ENCODE measurements around the gene TIMM44. TPM values are rescaled to one million over a fixed set of nuclear protein-coding genes. Genes with fewer than 3 reads are reported as not detected.
A peak's percentile ranks its signal among the peaks of the same experiment; 100 is the strongest.

Gene TIMM44
- total and polyA plus RNA-seq, 8 donors, result 19.8 to 83.1 (median 27.0) TPM

DNA sequence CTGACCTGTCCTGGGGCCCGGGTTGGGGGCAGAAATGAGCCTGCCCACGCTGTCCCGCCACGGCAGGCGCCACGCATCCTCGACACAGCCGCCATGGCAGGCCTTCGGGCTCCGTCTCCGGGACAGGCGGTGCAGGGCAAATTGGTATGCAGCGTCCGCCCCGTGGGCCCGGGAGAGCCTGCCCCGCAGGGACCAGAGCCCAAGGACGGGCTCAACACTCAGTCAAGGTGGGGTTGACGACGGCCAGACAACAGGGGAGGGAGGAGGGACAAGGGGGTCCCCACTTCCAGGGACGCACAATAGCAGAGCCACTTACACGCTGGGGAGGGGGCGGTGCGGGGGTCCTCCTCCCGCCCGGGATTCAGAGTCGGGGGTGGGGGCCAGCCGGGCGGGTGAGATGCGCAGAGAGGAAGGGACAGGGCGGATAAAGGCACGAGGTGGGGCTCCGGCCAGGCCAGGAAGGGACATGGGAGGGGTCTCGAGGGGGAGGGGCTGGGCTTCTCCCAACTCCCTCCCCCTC, 18.8 kb downstream of the TIMM44 start:
- no peak for ATAC-seq
- H3K27ac ChIP-seq, result no peak overlapping the region
- peaks cover 6 to 21% (median 9%) of the 10 kb centered on the region in 3 donors for H3K4me1 ChIP-seq
- 21 to 24% methylated on average over 19 to 31 of the region's 34 CpGs for WGBS, 2 donors
- peaks cover 0 to 6% (median 0%) of the 10 kb centered on the region in 3 donors for H3K36me3 ChIP-seq
- intact Hi-C loops (cut with DNase I), result loop anchor here in 2 of 3 donors (5.0 to 10.0 kb wide), 2 partner anchors 70 to 72 kb away; no protein-coding TSS in a partner anchor
- TF ChIP-seq, protein P1, sequence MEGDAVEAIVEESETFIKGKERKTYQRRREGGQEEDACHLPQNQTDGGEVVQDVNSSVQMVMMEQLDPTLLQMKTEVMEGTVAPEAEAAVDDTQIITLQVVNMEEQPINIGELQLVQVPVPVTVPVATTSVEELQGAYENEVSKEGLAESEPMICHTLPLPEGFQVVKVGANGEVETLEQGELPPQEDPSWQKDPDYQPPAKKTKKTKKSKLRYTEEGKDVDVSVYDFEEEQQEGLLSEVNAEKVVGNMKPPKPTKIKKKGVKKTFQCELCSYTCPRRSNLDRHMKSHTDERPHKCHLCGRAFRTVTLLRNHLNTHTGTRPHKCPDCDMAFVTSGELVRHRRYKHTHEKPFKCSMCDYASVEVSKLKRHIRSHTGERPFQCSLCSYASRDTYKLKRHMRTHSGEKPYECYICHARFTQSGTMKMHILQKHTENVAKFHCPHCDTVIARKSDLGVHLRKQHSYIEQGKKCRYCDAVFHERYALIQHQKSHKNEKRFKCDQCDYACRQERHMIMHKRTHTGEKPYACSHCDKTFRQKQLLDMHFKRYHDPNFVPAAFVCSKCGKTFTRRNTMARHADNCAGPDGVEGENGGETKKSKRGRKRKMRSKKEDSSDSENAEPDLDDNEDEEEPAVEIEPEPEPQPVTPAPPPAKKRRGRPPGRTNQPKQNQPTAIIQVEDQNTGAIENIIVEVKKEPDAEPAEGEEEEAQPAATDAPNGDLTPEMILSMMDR (IDR thresholded peaks at IDR 0.05), result no peak
- peak overlapping the region in 2 of 4 donors; percentile 43 to 48 for H3K4me3 ChIP-seq
- no peak for FAIRE-seq
- peak in 3 of 6 donors; percentile 31 to 80 (median 55) for DNase-seq
- no peaks in the 10 kb centered on the region for H3K9me3 ChIP-seq
- no peaks in the 10 kb centered on the region for H3K27me3 ChIP-seq

DNA sequence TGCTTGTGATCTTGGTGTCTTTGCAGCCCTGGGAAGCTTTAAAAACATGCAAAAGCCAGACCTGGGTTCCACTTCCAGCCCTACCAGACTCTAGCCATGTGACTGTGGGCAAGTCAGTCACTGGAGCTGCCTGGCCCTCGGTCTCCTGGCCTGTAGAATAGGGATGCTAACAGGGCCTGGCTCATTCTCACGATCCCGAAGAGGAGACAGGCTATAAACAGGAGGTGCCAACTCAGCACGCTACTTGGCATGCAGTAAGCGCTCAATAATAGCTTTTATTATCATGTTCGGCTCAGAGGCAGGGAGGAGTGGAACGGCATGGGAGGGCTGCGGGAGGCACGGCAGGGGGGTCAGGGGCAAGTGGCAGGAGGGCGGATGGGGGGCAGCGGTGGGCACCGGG, 19.2 kb downstream of the TIMM44 start:
- no peak for ATAC-seq
- Histone ChIP-seq H3K4me1 (peaks cover 6 to 21% (median 9%) of the 10 kb centered on the region in 3 donors), H3K27me3 (no peaks in the 10 kb centered on the region), H3K36me3 (peaks cover 0 to 6% (median 0%) of the 10 kb centered on the region in 3 donors), H3K9me3 (no peaks in the 10 kb centered on the region), H3K27ac (no peak overlapping the region), H3K4me3 (no peak overlapping the region)
- DNase-seq, result no peak
- FAIRE-seq, result no peak
- WGBS, 2 donors, result 65 to 69% methylated on average over 10 to 12 of the region's 12 CpGs
- intact Hi-C loops (cut with DNase I), result loop anchor here in 2 of 3 donors (5.0 to 10.0 kb wide), 2 partner anchors 69 to 72 kb away; no protein-coding TSS in a partner anchor
- TF ChIP-seq, protein P1 (IDR thresholded peaks at IDR 0.05), result no peak

DNA sequence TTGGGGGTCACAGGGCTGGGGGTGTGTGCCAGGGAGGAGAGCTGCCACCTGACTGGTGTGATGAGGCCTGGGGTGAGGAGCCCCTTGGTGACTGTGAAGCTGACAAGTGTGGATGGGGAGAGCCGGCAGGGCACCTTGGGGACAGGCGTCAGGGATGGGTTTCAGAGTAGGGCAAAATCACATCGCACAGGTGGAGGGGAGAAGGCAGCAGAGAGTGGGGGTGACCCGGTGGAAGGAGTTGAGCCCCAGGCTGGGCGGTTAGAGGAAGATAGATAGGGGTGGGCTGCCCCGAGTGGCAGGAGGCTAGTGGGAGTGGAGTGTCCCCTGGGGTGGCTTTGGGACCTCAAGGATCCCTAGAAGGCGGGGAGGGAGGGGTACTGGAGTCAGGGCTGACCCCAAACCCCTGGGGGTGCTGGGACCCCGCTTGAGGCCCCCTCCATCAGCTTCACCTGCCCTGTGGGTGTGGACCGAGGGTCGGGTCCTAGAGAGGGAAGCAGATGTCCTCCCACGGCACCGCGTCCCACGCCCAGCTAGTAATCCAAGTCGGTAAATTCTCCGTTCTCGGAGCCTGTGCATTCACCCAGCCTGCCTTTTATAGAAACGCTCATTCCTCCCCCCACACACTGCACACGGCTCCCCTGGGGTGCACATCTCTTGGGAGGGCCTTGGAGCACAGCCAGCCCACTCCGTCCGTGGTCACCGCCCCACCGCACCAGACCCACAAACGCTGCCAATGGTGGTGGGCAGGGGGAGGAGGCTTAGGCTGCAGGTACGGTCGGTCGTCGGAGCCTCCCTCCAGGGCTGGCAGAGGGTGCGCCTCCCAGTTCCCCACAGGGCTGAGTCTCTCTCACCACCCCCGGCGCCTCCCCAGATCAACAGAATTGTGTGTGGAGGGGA, 19.9 kb downstream of the TIMM44 start:
- ATAC-seq (no peak), DNase-seq (peak in 2 of 6 donors; percentile 59 to 79), FAIRE-seq (no peak)
- intact Hi-C loops (cut with DNase I), result loop anchor here in 2 of 3 donors (5.0 to 10.0 kb wide), 2 partner anchors 69 to 71 kb away; no protein-coding TSS in a partner anchor
- 81 to 86% methylated on average over 31 of the region's 31 CpGs for WGBS, 2 donors
- Histone ChIP-seq H3K27ac (no peak overlapping the region), H3K27me3 (no peaks in the 10 kb centered on the region), H3K9me3 (no peaks in the 10 kb centered on the region), H3K4me1 (peaks cover 6 to 21% (median 9%) of the 10 kb centered on the region in 3 donors), H3K36me3 (peaks cover 0 to 6% (median 0%) of the 10 kb centered on the region in 3 donors), H3K4me3 (no peak overlapping the region)
- TF ChIP-seq, protein P1 (IDR thresholded peaks at IDR 0.05), result no peak

DNA sequence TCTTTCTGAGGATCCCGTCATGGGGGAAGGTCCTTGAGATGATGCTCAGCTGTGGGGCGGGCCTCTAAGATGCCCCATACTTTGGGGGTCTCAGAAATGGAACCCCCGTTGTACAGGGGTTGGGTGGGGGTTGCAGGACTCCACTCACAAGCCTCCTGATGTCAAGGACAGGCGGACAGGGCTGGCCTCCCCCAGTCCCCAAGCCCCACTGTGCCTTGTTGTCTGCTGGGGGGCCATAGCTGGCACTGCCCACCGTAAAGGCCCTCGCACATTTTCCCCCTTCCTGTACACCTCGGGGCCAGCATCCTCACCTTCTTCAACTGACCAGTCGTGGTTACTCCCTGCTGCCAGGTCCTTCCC, 20.6 kb downstream of the TIMM44 start:
- FAIRE-seq, result no peak
- intact Hi-C loops (cut with DNase I), result loop anchor here in 2 of 3 donors (5.0 to 10.0 kb wide), 2 partner anchors 68 to 71 kb away; no protein-coding TSS in a partner anchor
- 84 to 85% methylated on average over 8 of the region's 8 CpGs for WGBS, 2 donors
- Histone ChIP-seq H3K27ac (no peak overlapping the region), H3K36me3 (peaks cover 0 to 6% (median 0%) of the 10 kb centered on the region in 3 donors), H3K9me3 (no peaks in the 10 kb centered on the region), H3K4me3 (no peak overlapping the region), H3K4me1 (peaks cover 6 to 21% (median 11%) of the 10 kb centered on the region in 3 donors), H3K27me3 (no peaks in the 10 kb centered on the region)
- no peak for ATAC-seq
- TF ChIP-seq, protein P1 (IDR thresholded peaks at IDR 0.05), result no peak
- peak in 1 of 6 donors; percentile 33 for DNase-seq

All from pancreas (tissue), 10 donors.